Glomerular visceral epithelial cell (primary cell): Measurements from ENCODE around the gene PLA2G4A.
A peak's percentile ranks its signal among the peaks of the same experiment; 100 is the strongest.
"Not testable (repeated sequence)": the region's sequence is repeated elsewhere in the genome, so short reads cannot be mapped to it uniquely, and the experiment has no call there.

Source experiments
- DNase-seq: peaks from one replicate; pipeline ENCODE4 v3.0.0-alpha.2; 2016; ENCODE audit errors: extremely low spot score

The PLA2G4A gene

GRCh38 chr1:186875896-186876835 lies 47.4 kb downstream of the PLA2G4A start:
- DNase-seq: no peak

DNA sequence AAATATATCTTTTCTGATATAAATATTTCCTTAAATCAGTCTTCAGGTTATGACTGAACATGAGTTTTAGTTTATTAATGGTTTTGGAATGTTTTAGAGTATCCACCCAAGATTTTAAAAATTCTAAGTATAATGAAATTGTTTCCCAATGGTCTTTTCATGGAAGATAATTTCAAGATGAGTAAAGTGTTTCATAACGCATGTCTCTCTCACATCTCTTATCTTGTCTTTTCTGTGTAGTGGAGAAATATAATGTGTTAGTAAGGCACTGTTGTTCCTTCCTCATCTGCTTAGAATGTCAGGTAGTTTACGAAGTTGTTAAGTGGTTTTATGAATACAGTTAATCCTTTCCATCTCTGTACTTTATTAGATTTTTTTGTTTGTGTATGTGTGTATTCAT lies 49.6 kb downstream of the PLA2G4A start:
- DNase-seq: no peak

DNA sequence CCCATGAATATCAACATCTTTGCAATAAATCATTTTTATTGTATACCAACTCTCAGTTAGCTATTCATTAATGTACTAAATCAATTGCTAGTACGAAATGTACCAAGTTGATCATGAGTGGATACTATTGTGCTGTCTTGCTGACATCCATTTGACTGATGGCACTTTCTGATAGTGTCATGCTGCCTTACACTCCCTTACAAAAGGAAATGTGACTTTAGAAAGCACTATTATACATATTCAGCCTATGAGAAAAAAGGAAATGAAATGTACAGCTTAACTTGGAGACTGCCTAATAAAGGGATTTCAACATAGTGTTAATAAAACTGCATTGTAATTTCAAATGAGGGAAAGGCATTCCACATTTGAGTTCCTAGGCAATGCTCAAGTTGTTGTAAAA lies 52.2 kb downstream of the PLA2G4A start:
- no peak for DNase-seq

- no peak for DNase-seq
Observed at GRCh38 chr1:186882372-186883134, 53.8 kb downstream of the PLA2G4A start.

- DNase-seq: no peak
Observed at GRCh38 chr1:186884251-186884650, 55.5 kb downstream of the PLA2G4A start.

DNA sequence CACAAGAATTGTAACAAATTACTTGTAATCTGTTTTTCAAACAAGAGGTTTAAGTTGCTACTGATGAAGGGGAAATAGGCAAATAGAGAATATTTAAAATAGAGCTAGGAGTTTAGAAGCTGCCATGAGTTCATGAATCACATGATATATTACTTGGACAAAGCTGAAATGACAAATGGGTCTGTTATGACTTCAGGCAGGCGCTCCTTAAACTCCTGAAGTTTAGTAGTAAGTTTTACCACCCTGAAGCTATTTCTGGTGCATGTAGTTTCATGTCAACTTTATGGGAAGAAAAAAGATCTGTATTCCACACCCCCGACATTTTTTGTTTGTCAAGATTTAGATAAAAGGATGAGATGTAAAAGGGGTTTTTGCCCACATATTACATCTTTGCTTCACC lies 58.5 kb downstream of the PLA2G4A start:
- DNase-seq: no peak

DNA sequence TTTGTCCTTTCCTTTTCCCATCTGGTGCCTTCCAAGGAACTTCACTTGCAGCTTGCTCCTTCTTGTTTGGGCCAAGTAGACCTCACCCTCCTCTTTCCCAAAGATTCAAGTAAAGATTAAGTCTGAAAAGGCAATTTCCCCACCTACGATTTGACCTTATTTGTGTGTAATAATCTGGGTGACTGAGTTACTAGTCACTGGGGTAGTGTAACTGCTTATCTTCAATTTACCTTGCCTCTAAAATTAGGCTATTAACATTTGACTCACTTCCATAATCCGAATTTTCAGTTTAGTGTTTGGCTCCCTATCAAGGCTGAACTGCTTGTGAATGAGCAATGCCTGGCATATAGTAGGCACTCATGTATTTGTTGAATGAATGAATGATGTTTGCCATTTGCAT lies 59.6 kb downstream of the PLA2G4A start:
- no peak for DNase-seq

GRCh38 chr1:186892936-186893335 lies 64.2 kb downstream of the PLA2G4A start:
- DNase-seq: no peak

- no peak for DNase-seq
Observed at GRCh38 chr1:186894415-186894814, 65.7 kb downstream of the PLA2G4A start.

- DNase-seq: no peak
Observed at GRCh38 chr1:186896211-186896610, 67.5 kb downstream of the PLA2G4A start.

GRCh38 chr1:186897008-186897407 lies 68.3 kb downstream of the PLA2G4A start:
- no peak for DNase-seq

DNA sequence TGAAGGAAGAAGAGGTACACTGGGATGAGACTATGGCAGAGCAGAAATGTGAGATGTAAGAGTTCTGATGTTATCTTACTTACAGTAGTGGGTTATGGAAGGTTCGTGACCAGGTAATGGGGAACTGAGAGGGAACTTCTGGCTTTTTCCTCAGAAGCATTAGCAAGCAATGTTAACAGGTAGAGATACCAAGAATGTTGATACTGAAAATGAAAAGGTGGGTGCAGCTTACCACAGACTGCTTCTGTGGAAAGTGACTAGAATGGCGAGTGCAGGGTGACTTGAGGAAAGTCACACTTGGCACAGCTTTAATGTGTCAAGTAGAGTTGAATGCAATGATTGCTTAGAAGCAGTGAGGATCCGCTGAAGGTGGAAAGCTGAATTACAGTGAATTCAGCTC lies 70.8 kb downstream of the PLA2G4A start:
- no peak for DNase-seq

DNA sequence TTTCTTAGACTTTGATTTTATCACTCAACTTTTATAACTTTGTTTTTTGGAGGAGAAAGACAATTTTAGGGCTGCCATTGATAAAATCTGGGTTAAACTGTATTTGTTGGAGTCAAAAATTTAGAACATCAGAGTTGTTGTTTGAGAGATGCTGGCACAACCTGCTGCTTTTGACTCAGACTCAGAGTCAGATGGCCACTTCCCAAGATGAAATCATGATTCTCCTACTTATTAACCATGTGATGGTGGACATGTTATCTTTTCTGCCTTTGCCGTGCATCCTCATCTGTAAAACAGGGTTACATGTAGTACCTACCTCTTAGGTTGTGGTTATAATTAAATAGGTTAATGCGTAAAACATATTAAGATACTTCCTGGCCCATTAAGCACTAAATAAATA lies 71.2 kb downstream of the PLA2G4A start:
- DNase-seq: no peak

DNA sequence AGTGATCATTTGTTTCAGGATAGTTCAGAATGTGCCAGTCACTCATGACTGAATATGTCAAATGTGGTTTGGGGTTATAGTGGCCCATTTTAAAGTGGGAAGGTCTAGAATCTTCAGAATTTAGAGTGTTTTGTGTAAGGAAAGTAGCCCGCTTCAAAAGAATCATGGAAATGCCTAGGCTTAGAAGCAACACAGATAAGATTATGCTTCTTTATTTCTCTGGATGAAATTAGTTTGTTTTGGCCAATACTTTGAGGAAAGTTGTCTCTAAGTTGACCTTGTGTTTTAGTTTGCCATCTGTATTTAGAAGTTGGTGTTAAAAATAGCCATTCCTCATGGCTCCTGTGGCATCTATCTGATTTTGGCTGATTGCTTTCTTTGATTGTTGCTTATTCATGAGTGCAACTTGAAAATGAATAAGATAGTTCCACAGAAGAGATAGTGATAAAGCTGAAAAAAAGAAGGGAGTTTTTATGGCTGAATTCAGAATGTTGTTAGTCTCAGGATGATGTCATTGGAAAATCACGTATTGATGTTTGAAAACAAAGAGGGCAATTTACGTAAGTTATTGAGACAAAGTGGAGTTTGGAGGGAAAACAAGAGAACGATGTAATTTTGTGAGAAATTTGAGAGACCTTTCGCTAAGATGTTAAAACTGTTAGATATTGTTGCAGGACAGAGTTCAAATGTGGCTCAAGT lies 71.9 kb downstream of the PLA2G4A start:
- no peak for DNase-seq

GRCh38 chr1:186901631-186902030 lies 72.9 kb downstream of the PLA2G4A start:
- DNase-seq: no peak

GRCh38 chr1:186903374-186904136 lies 74.8 kb downstream of the PLA2G4A start:
- DNase-seq: no peak

DNA sequence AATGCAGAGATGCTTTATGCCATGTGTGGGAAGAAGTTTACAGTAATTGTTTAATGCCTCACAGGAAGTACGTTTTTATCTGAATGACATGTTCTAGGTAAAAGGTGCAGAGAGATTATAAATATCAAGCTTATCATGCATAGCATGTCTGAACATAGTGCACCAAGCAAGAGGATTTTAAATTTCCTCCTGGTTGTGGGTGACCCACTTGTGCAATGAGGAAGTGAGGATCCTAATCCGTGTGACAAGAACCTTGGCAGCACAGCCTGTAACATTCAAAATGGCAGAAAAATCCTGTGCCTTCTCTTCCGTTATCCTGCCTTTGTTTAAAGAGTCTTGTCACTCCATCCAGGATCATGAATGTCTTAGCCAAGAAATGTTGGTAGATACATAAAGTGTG lies 75.6 kb downstream of the PLA2G4A start:
- no peak for DNase-seq

- no peak for DNase-seq
Observed at GRCh38 chr1:186905561-186905960, 76.8 kb downstream of the PLA2G4A start.

DNA sequence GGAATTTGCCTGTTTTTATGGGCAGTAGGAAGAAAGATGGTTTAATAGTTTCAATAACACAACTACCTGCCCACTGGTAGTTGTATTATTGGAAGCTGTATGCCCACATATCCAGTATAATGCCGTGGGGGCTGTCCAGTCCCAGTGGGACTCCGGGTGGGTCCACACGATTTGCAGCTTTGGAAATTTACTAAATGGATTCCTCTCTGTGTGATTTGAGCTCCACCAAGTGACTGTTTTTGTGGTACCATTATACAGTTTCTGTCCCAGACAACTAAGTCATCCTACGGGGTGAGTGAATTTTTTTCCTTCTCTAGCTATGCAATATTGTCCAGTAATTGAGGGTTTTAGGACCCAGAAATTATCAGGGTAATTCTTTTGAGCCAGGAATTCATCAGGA lies 86.8 kb downstream of the PLA2G4A start:
- no peak for DNase-seq

DNA sequence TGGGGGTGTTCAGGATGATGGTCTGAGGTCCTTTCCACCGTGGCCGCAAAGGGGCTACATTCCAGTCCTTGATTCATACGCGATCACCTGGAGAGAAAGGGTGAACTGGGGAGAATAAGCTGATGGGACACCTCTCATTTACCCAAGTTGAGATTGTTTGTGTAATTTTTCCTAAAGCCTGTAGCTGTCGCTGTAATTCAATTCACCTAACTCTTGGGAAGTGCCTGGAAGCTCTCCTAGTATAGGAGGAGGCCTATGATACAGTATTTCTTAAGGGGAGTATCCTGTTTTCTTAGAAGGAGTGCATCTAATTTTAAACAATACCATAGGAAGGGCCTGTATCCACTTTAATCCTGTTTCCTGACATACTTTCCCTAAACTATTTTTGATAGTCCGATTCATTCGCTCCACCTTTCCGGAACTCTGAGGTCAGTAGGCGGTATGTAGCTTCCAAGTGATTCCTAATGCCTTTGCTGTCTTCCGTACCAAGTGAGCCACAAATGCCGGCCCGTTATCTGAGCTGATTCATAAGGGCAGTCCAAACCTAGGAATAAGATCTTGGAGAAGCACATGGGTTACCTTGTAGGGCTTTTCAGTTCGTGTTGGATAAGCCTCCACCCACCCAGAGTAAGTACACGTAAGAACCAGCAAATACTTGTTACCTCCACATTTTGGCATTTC lies 88.5 kb downstream of the PLA2G4A start:
- peak; percentile 8 for DNase-seq

GRCh38 chr1:186921386-186921785 lies 92.6 kb downstream of the PLA2G4A start:
- not testable (repeated sequence) for DNase-seq
